ENCODE measurements around the gene ING4. TPM values are rescaled to one million over a fixed set of nuclear protein-coding genes. Genes with fewer than 3 reads are reported as not detected.

The ING4 gene
- total and polyA plus RNA-seq, 2 of the 4 experiments (the other 2 are of a cell fraction): 22.0 to 47.5 TPM

- Histone ChIP-seq H3K4me3 (ENCODE audit: insufficient read depth, low read depth, low read length) (no peak overlapping the region), H3K27me3 (ENCODE audit: control insufficient read depth, insufficient read depth, low read length) (no peaks in the 10 kb centered on the region), H3K79me1 (ENCODE audit: low read depth in 1 of 2, low read length in 2 of 2) (no peaks in the 10 kb centered on the region), H2AK9ac (replicated peaks; ENCODE audit: low read depth, low read length, poor library complexity) (peak overlapping the region; percentile 25), H3K9me3 (ENCODE audit: control insufficient read depth, insufficient read depth, low read length) (no peaks in the 10 kb centered on the region), H2AK5ac (ENCODE audit: low read depth, low read length) (no peak overlapping the region), H3K23ac (ENCODE audit: low read depth, low read length) (no peak overlapping the region), H3K9ac (ENCODE audit: low read depth, low read length) (no peak overlapping the region), H3K4me2 (ENCODE audit: low read depth, low read length) (no peak overlapping the region), H3K4ac (ENCODE audit: low read depth, low read length) (no peak overlapping the region), H3K36me3 (ENCODE audit: control insufficient read depth, insufficient read depth, low read length) (no peaks in the 10 kb centered on the region), H3K9me1 (ENCODE audit: insufficient read depth, low read length) (no peaks in the 10 kb centered on the region), H2BK5ac (ENCODE audit: low read depth, low read length, poor library complexity, severe bottlenecking) (no peak overlapping the region), H2BK20ac (ENCODE audit: low read depth, low read length) (no peak overlapping the region), H2AFZ (replicated peaks; ENCODE audit: low read length, poor library complexity) (peak overlapping the region; percentile 53), H4K91ac (ENCODE audit: insufficient read depth, low read depth, low read length) (no peak overlapping the region), H2BK120ac (ENCODE audit: low read depth, low read length) (no peak overlapping the region), H3K18ac (ENCODE audit: low read depth, low read length) (no peak overlapping the region), H4K5ac (ENCODE audit: low read depth, low read length) (no peak overlapping the region), H2BK15ac (ENCODE audit: low read depth, low read length) (no peak overlapping the region), H4K20me1 (ENCODE audit: insufficient read depth, low read length) (no peaks in the 10 kb centered on the region), H3K56ac (ENCODE audit: extremely low read depth, insufficient read depth, low read length) (no peak overlapping the region), H3K14ac (replicated peaks; ENCODE audit: low read depth, low read length) (no peak overlapping the region), H3K27ac (ENCODE audit: insufficient read depth, low read length) (no peak overlapping the region), H4K8ac (ENCODE audit: low read depth in 2 of 2, low read length in 2 of 2) (no peak overlapping the region), H3K4me1 (ENCODE audit: control insufficient read depth, insufficient read depth, low read length) (no peaks in the 10 kb centered on the region)
- dilution Hi-C loops (cut with HindIII; ENCODE audit: low sequenced_read_pairs, unreplicated experiment): no loop called here
- TF ChIP-seq CTCF (conservative IDR thresholded peaks at IDR 0.05; ENCODE audit: low read depth, low read length) (no peak), NFE2L2 (IDR thresholded peaks at IDR 0.05; ENCODE audit: low read depth, low read length) (no peak), RFX5 (IDR thresholded peaks at IDR 0.05; ENCODE audit: low read depth, low read length) (no peak), USF2 (IDR thresholded peaks at IDR 0.05; ENCODE audit: low read depth, low read length) (no peak), RCOR1 (IDR thresholded peaks at IDR 0.05; ENCODE audit: insufficient replicate concordance, low read length) (no peak), SMC3 (IDR thresholded peaks at IDR 0.05; ENCODE audit: low read depth, low read length) (no peak), MAFK (IDR thresholded peaks at IDR 0.05; ENCODE audit: low read depth, low read length) (no peak), MAZ (IDR thresholded peaks at IDR 0.05; ENCODE audit: borderline replicate concordance, low read depth, low read length) (no peak), ELK1 (IDR thresholded peaks at IDR 0.05; ENCODE audit: borderline replicate concordance, low read depth, low read length) (no peak), MXI1 (IDR thresholded peaks at IDR 0.05; ENCODE audit: borderline replicate concordance, low read depth, low read length) (no peak), FOS (IDR thresholded peaks at IDR 0.05; ENCODE audit: low read depth, low read length) (no peak), BHLHE40 (IDR thresholded peaks at IDR 0.05; ENCODE audit: low read depth, low read length) (no peak), RAD21 (IDR thresholded peaks at IDR 0.05; ENCODE audit: low read length) (no peak), CEBPB (IDR thresholded peaks at IDR 0.05; ENCODE audit: low read depth, low read length) (no peak), POLR2A (IDR thresholded peaks at IDR 0.05; ENCODE audit: low read depth, low read length) (no peak)
- in situ Hi-C loops (cut with MboI; ENCODE audit: low sequenced_read_pairs): no loop called here
- ChIA-PET POLR2A (ENCODE audit: unreplicated experiment) (interaction anchor here (0.5 kb wide), 1 partner anchor 184 kb away, joined by 4 read pairs; no protein-coding TSS in a partner anchor), CTCF (no interaction called here)
- 78% methylated on average over 3 of the region's 8 CpGs; no CpG with 5 or more reads in 1 of the 2 experiments for WGBS, 2 experiments (ENCODE audit: extremely low coverage in 2 of 2, insufficient read length in 1 of 2)
- DNase-seq: no peak
- no peak for ATAC-seq (ENCODE audit: low read depth)
- no TSS peak for BruUV-seq (replicated peaks)
- intact Hi-C loops (cut with micrococcal nuclease): no loop called here
These were observed 36.1 kb downstream of the ING4 start for GRCh38 chr12:6626654-6627283.
